H1 (cell line): ENCODE measurements around the gene ANAPC7.

Source experiments
- ATF3 ChIP-seq: IDR thresholded peaks from 2 replicates; pipeline ENCODE4 v1.6.1; 2011; ENCODE audit warnings: low read depth, mild to moderate bottlenecking, low read length; ENCODE audit not compliant: insufficient read depth
- JUND ChIP-seq: IDR thresholded peaks from 2 replicates; pipeline ENCODE4 v1.6.1; 2011; ENCODE audit warnings: mild to moderate bottlenecking, improper control_type of control experiment, low read length
- POLR2AphosphoS5 ChIP-seq: IDR thresholded peaks from 2 replicates; pipeline ENCODE4 v1.6.1; 2011; ENCODE audit warnings: low read depth, low read length
- RXRA ChIP-seq: IDR thresholded peaks from 2 replicates; pipeline ENCODE4 v1.6.1; 2011; ENCODE audit warnings: low read depth, mild to moderate bottlenecking, low read length, moderate library complexity; ENCODE audit not compliant: insufficient read depth

- TF ChIP-seq JUND (no peak), RXRA (no peak), POLR2AphosphoS5 (no peak), ATF3 (no peak)
Measured at GRCh38 chr12:110367181-110367864, 36.2 kb downstream of the ANAPC7 start.
